ENCODE measurements around the gene GOLGA8K. TPM values are rescaled to one million over a fixed set of nuclear protein-coding genes. Genes with fewer than 3 reads are reported as not detected.
"Not testable (repeated sequence)": the region's sequence is repeated elsewhere in the genome, so short reads cannot be mapped to it uniquely, and the experiment has no call there.

The GOLGA8K gene
- polyA plus RNA-seq (2013) = 6.9 TPM

GRCh38 chr15:32403192-32403591 lies at the start of gene GOLGA8K:
GOLGA8K (minus strand) TSS chr15:32403292; CDS start chr15:32403194, 98 bp downstream.
- DNase-seq; H3K4me3 ChIP-seq (ENCODE audit: control insufficient read depth in 1 of 7, extremely low read depth in 1 of 7, insufficient read depth in 4 of 7, low read depth in 2 of 7, low read length in 6 of 7); H3K27me3 ChIP-seq (replicated peaks in 2 of 5; ENCODE audit: control insufficient read depth in 4 of 5, insufficient read depth in 5 of 5, low read length in 4 of 5); H3K9me3 ChIP-seq (ENCODE audit: control extremely low read depth in 1 of 5, control insufficient read depth in 4 of 5, insufficient read depth in 2 of 5, low read depth in 1 of 5, low read length in 4 of 5); CTCF ChIA-PET; H3K27ac ChIP-seq (ENCODE audit: insufficient read depth in 1 of 2, low read depth in 1 of 2, low read length in 2 of 2, poor library complexity in 1 of 2, severe bottlenecking in 2 of 2); H3K36me3 ChIP-seq (ENCODE audit: control insufficient read depth in 4 of 4, insufficient read depth in 4 of 4, low read length in 3 of 4); POLR2A ChIA-PET; H3K4me1 ChIP-seq (ENCODE audit: control extremely low read depth in 1 of 4, control insufficient read depth in 4 of 4, insufficient read depth in 4 of 4, low read length in 3 of 4): not testable (repeated sequence)
- no CpG with 5 or more reads among the region's 8 CpGs for WGBS (ENCODE audit: insufficient coverage)

GRCh38 chr15:32440445-32440977 lies 37.4 kb upstream of the GOLGA8K start:
- CTCF ChIA-PET; POLR2A ChIA-PET; H3K36me3 ChIP-seq (ENCODE audit: control insufficient read depth in 4 of 4, insufficient read depth in 4 of 4, low read length in 3 of 4); H3K27ac ChIP-seq (ENCODE audit: insufficient read depth in 1 of 2, low read depth in 1 of 2, low read length in 2 of 2, poor library complexity in 1 of 2, severe bottlenecking in 2 of 2); H3K9me3 ChIP-seq (ENCODE audit: control extremely low read depth in 1 of 5, control insufficient read depth in 4 of 5, insufficient read depth in 2 of 5, low read depth in 1 of 5, low read length in 4 of 5); H3K4me1 ChIP-seq (ENCODE audit: control extremely low read depth in 1 of 4, control insufficient read depth in 4 of 4, insufficient read depth in 4 of 4, low read length in 3 of 4); DNase-seq; H3K27me3 ChIP-seq (replicated peaks in 2 of 5; ENCODE audit: control insufficient read depth in 4 of 5, insufficient read depth in 5 of 5, low read length in 4 of 5); H3K4me3 ChIP-seq (ENCODE audit: control insufficient read depth in 1 of 7, extremely low read depth in 1 of 7, insufficient read depth in 4 of 7, low read depth in 2 of 7, low read length in 6 of 7): not testable (repeated sequence)
- WGBS (ENCODE audit: insufficient coverage) = no CpG with 5 or more reads among the region's 12 CpGs

- H3K36me3 ChIP-seq (ENCODE audit: control insufficient read depth in 4 of 4, insufficient read depth in 4 of 4, low read length in 3 of 4); DNase-seq; H3K4me3 ChIP-seq (ENCODE audit: control insufficient read depth in 1 of 7, extremely low read depth in 1 of 7, insufficient read depth in 4 of 7, low read depth in 2 of 7, low read length in 6 of 7); CTCF ChIA-PET; H3K9me3 ChIP-seq (ENCODE audit: control extremely low read depth in 1 of 5, control insufficient read depth in 4 of 5, insufficient read depth in 2 of 5, low read depth in 1 of 5, low read length in 4 of 5); H3K4me1 ChIP-seq (ENCODE audit: control extremely low read depth in 1 of 4, control insufficient read depth in 4 of 4, insufficient read depth in 4 of 4, low read length in 3 of 4); H3K27ac ChIP-seq (ENCODE audit: insufficient read depth in 1 of 2, low read depth in 1 of 2, low read length in 2 of 2, poor library complexity in 1 of 2, severe bottlenecking in 2 of 2); POLR2A ChIA-PET; H3K27me3 ChIP-seq (replicated peaks in 2 of 5; ENCODE audit: control insufficient read depth in 4 of 5, insufficient read depth in 5 of 5, low read length in 4 of 5): not testable (repeated sequence)
- no CpG with 5 or more reads among the region's 73 CpGs for WGBS (ENCODE audit: insufficient coverage)
These were observed 31.2 kb upstream of the GOLGA8K start for GRCh38 chr15:32434102-32434963.

GRCh38 chr15:32427635-32428034 lies 24.5 kb upstream of the GOLGA8K start:
- H3K4me3 ChIP-seq (ENCODE audit: control insufficient read depth in 1 of 7, extremely low read depth in 1 of 7, insufficient read depth in 4 of 7, low read depth in 2 of 7, low read length in 6 of 7); H3K27me3 ChIP-seq (replicated peaks in 2 of 5; ENCODE audit: control insufficient read depth in 4 of 5, insufficient read depth in 5 of 5, low read length in 4 of 5); POLR2A ChIA-PET; H3K27ac ChIP-seq (ENCODE audit: insufficient read depth in 1 of 2, low read depth in 1 of 2, low read length in 2 of 2, poor library complexity in 1 of 2, severe bottlenecking in 2 of 2); CTCF ChIA-PET; H3K9me3 ChIP-seq (ENCODE audit: control extremely low read depth in 1 of 5, control insufficient read depth in 4 of 5, insufficient read depth in 2 of 5, low read depth in 1 of 5, low read length in 4 of 5); DNase-seq; H3K36me3 ChIP-seq (ENCODE audit: control insufficient read depth in 4 of 4, insufficient read depth in 4 of 4, low read length in 3 of 4); H3K4me1 ChIP-seq (ENCODE audit: control extremely low read depth in 1 of 4, control insufficient read depth in 4 of 4, insufficient read depth in 4 of 4, low read length in 3 of 4): not testable (repeated sequence)
- no CpG with 5 or more reads among the region's 4 CpGs for WGBS (ENCODE audit: insufficient coverage)

GRCh38 chr15:32426511-32426910 lies 23.4 kb upstream of the GOLGA8K start:
- CTCF ChIA-PET; H3K27me3 ChIP-seq (replicated peaks in 2 of 5; ENCODE audit: control insufficient read depth in 4 of 5, insufficient read depth in 5 of 5, low read length in 4 of 5); POLR2A ChIA-PET; H3K27ac ChIP-seq (ENCODE audit: insufficient read depth in 1 of 2, low read depth in 1 of 2, low read length in 2 of 2, poor library complexity in 1 of 2, severe bottlenecking in 2 of 2); H3K4me3 ChIP-seq (ENCODE audit: control insufficient read depth in 1 of 7, extremely low read depth in 1 of 7, insufficient read depth in 4 of 7, low read depth in 2 of 7, low read length in 6 of 7); DNase-seq; H3K9me3 ChIP-seq (ENCODE audit: control extremely low read depth in 1 of 5, control insufficient read depth in 4 of 5, insufficient read depth in 2 of 5, low read depth in 1 of 5, low read length in 4 of 5); H3K36me3 ChIP-seq (ENCODE audit: control insufficient read depth in 4 of 4, insufficient read depth in 4 of 4, low read length in 3 of 4); H3K4me1 ChIP-seq (ENCODE audit: control extremely low read depth in 1 of 4, control insufficient read depth in 4 of 4, insufficient read depth in 4 of 4, low read length in 3 of 4): not testable (repeated sequence)
- no CpG with 5 or more reads among the region's 4 CpGs for WGBS (ENCODE audit: insufficient coverage)

DNA sequence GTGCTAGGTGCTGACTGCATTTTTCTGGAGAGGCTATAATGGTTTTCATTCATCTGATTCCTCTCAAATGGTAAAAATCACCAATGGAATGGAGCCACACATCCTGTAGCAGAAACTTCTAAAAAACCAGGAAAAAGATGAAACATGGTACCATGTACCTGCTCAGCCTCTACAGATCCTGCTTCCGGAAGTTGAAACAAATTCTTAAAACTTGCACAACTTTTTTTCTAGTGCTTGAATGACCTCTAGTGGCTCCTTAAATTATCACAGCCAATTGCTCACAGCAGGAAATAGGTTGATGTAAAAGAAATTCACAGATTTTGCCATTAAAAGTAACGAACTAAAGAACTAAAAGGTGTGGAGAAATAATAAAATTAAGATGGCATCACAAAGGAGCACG lies 4.8 kb upstream of the GOLGA8K start:
- H3K4me1 ChIP-seq (ENCODE audit: control extremely low read depth in 1 of 4, control insufficient read depth in 4 of 4, insufficient read depth in 4 of 4, low read length in 3 of 4); H3K4me3 ChIP-seq (ENCODE audit: control insufficient read depth in 1 of 7, extremely low read depth in 1 of 7, insufficient read depth in 4 of 7, low read depth in 2 of 7, low read length in 6 of 7); CTCF ChIA-PET; DNase-seq; H3K27me3 ChIP-seq (replicated peaks in 2 of 5; ENCODE audit: control insufficient read depth in 4 of 5, insufficient read depth in 5 of 5, low read length in 4 of 5); H3K36me3 ChIP-seq (ENCODE audit: control insufficient read depth in 4 of 4, insufficient read depth in 4 of 4, low read length in 3 of 4); POLR2A ChIA-PET; H3K9me3 ChIP-seq (ENCODE audit: control extremely low read depth in 1 of 5, control insufficient read depth in 4 of 5, insufficient read depth in 2 of 5, low read depth in 1 of 5, low read length in 4 of 5); H3K27ac ChIP-seq (ENCODE audit: insufficient read depth in 1 of 2, low read depth in 1 of 2, low read length in 2 of 2, poor library complexity in 1 of 2, severe bottlenecking in 2 of 2): not testable (repeated sequence)
- no CpG with 5 or more reads among the region's 3 CpGs for WGBS (ENCODE audit: insufficient coverage)

DNA sequence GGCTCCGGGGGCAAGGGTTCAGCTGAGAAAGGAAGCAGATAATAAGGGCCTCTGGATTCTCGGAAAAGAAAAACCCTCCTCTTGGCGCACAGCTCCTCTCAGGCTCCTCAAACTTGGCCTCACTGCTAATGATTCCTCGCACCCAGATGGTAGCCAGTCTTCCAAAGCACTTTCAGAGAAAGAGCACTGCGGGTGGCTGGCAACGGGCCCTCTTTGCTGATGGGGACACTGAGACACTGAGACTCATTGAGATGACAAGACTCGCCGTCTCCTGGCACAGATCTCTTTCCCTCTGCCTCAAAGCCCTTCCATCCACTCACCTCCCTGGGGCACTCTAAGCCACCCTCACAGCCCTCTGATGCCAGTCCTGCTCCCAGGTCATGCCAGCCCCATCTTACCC lies 6.6 kb downstream of the GOLGA8K start:
- H3K9me3 ChIP-seq (ENCODE audit: control extremely low read depth in 1 of 5, control insufficient read depth in 4 of 5, insufficient read depth in 2 of 5, low read depth in 1 of 5, low read length in 4 of 5) = not testable (repeated sequence)

More for the DNA sequence above, 6.6 kb downstream of the GOLGA8K start:
- H3K27ac ChIP-seq (ENCODE audit: insufficient read depth in 1 of 2, low read depth in 1 of 2, low read length in 2 of 2, poor library complexity in 1 of 2, severe bottlenecking in 2 of 2); POLR2A ChIA-PET; H3K4me3 ChIP-seq (ENCODE audit: control insufficient read depth in 1 of 7, extremely low read depth in 1 of 7, insufficient read depth in 4 of 7, low read depth in 2 of 7, low read length in 6 of 7); H3K27me3 ChIP-seq (replicated peaks in 2 of 5; ENCODE audit: control insufficient read depth in 4 of 5, insufficient read depth in 5 of 5, low read length in 4 of 5); H3K36me3 ChIP-seq (ENCODE audit: control insufficient read depth in 4 of 4, insufficient read depth in 4 of 4, low read length in 3 of 4); CTCF ChIA-PET; DNase-seq; H3K4me1 ChIP-seq (ENCODE audit: control extremely low read depth in 1 of 4, control insufficient read depth in 4 of 4, insufficient read depth in 4 of 4, low read length in 3 of 4): not testable (repeated sequence)
- no CpG with 5 or more reads among the region's 8 CpGs for WGBS (ENCODE audit: insufficient coverage)

Measured in common myeloid progenitor, CD34-positive (primary cell).